Peyer's patch (tissue), 4 donors: ENCODE data around the gene PPP2R5B. TPM values are rescaled to one million over a fixed set of nuclear protein-coding genes. Genes with fewer than 3 reads are reported as not detected.
A peak's percentile ranks its signal among the peaks of the same experiment; 100 is the strongest.

ENCODE experiments used
- DNase-seq, 3 donors: peaks; one replicate each; pipeline ENCODE4 v3.0.0-alpha.2; 2017 to 2019
- H3K27ac ChIP-seq, 4 donors: fragments of 200-600 bp; sonication (generic); one replicate each; pipeline ENCODE4 v1.5.1; 2016 to 2019
- H3K27me3 ChIP-seq, 2 donors: fragments of 200-600 bp; sonication (generic); one replicate each; pipeline ENCODE4 v1.5.1; 2019
- H3K36me3 ChIP-seq, 3 donors: fragments of 200-600 bp; sonication (generic); one replicate each; pipeline ENCODE4 v1.5.1; 2016 to 2019
- H3K4me1 ChIP-seq, 4 donors: fragments of 200-600 bp; sonication (generic); one replicate each; pipeline ENCODE4 v1.5.1; 2016 to 2019
- H3K4me3 ChIP-seq, 4 donors: fragments of 200-600 bp; sonication (generic); 1 replicate in 3 of 4; 2 replicates in 1 of 4; pipeline ENCODE4 v1.5.1; 2016 to 2019; ENCODE audit warnings: mild to moderate bottlenecking in 1 of 4
- H3K9me3 ChIP-seq, 4 donors: fragments of 200-600 bp; sonication (generic); one replicate each; pipeline ENCODE4 v1.5.1; 2016 to 2019; ENCODE audit warnings: mild to moderate bottlenecking in 1 of 4
- CTCF ChIP-seq, 6 experiments: fragments of 450-650 bp in 4 of 6; fragments of 200-600 bp in 2 of 6; sonication (generic) in 1 of 6; IDR thresholded peaks; one replicate each; pipeline ENCODE4 v1.5.1; 2017 to 2019; ENCODE audit warnings: antibody characterized with exemption in 6 of 6, mild to moderate bottlenecking in 3 of 6, moderate library complexity in 1 of 6
- POLR2A ChIP-seq, 2 donors: fragments of 450-650 bp; IDR thresholded peaks; one replicate each; pipeline ENCODE4 v1.5.1; 2017; ENCODE audit warnings: antibody characterized with exemption in 2 of 2, mild to moderate bottlenecking in 2 of 2, moderate library complexity in 2 of 2
- total RNA-seq, 4 donors: library from RNA; depleted of rRNA; stranded (reverse); fragments of >200 nt; gene quantifications; one replicate each; pipeline ENCODE4 v1.1.0, GENCODE V29; 2016

The PPP2R5B gene
- total RNA-seq, 4 donors from 2014 or later: 20.0 to 46.2 (median 22.5) TPM

- Histone ChIP-seq H3K4me3 (no peak overlapping the region), H3K36me3 (peaks cover 0 to 54% (median 0%) of the 10 kb centered on the region in 3 donors), H3K9me3 (no peaks in the 10 kb centered on the region), H3K27ac (no peak overlapping the region), H3K27me3 (no peaks in the 10 kb centered on the region), H3K4me1 (no peaks in the 10 kb centered on the region)
- TF ChIP-seq CTCF (IDR thresholded peaks at IDR 0.05) (no peak), POLR2A (IDR thresholded peaks at IDR 0.05) (no peak)
- DNase-seq: no peak
Observed at GRCh38 chr11:64933213-64933934, 8.9 kb downstream of the PPP2R5B start.

- peaks cover 0 to 47% (median 0%) of the 10 kb centered on the region in 3 donors for H3K36me3 ChIP-seq
- no peaks in the 10 kb centered on the region for H3K27me3 ChIP-seq
- DNase-seq: no peak
- no peak overlapping the region for H3K4me3 ChIP-seq
- no peaks in the 10 kb centered on the region for H3K4me1 ChIP-seq
- H3K27ac ChIP-seq: no peak overlapping the region
- H3K9me3 ChIP-seq: no peaks in the 10 kb centered on the region
- TF ChIP-seq POLR2A (IDR thresholded peaks at IDR 0.05) (no peak), CTCF (IDR thresholded peaks at IDR 0.05) (no peak)
Observed at GRCh38 chr11:64933935-64934681, 9.6 kb downstream of the PPP2R5B start.

GRCh38 chr11:64934682-64935358 lies 10.3 kb downstream of the PPP2R5B start:
- Histone ChIP-seq H3K4me3 (no peak overlapping the region), H3K36me3 (peaks cover 0 to 40% (median 0%) of the 10 kb centered on the region in 3 donors), H3K27ac (no peak overlapping the region), H3K27me3 (no peaks in the 10 kb centered on the region), H3K9me3 (no peaks in the 10 kb centered on the region), H3K4me1 (no peaks in the 10 kb centered on the region)
- no peak for DNase-seq
- TF ChIP-seq POLR2A (IDR thresholded peaks at IDR 0.05) (no peak), CTCF (IDR thresholded peaks at IDR 0.05) (peak in 2 of 6 experiments; percentile 21 to 24)

GRCh38 chr11:64935359-64936081 lies 11.0 kb downstream of the PPP2R5B start, which contains the start of gene GPHA2:
Gene GPHA2, minus strand, starts transcription at chr11:64935893. Its CDS starts 433 bp downstream, at chr11:64935460.
- Histone ChIP-seq H3K27me3 (no peaks in the 10 kb centered on the region), H3K36me3 (peaks cover 0 to 33% (median 0%) of the 10 kb centered on the region in 3 donors), H3K4me1 (no peaks in the 10 kb centered on the region), H3K27ac (no peak within 1 kb of the TSS), H3K4me3 (no peak within 1 kb of the TSS), H3K9me3 (no peaks in the 10 kb centered on the region)
- DNase-seq: no peak
- TF ChIP-seq POLR2A (IDR thresholded peaks at IDR 0.05) (no peak), CTCF (IDR thresholded peaks at IDR 0.05) (no peak)

GRCh38 chr11:64936539-64936938 lies 12.1 kb downstream of the PPP2R5B start:
- Histone ChIP-seq H3K27me3 (no peaks in the 10 kb centered on the region), H3K27ac (no peak overlapping the region), H3K9me3 (no peaks in the 10 kb centered on the region), H3K36me3 (peaks cover 0 to 23% (median 0%) of the 10 kb centered on the region in 3 donors), H3K4me1 (no peaks in the 10 kb centered on the region), H3K4me3 (no peak overlapping the region)
- TF ChIP-seq CTCF (IDR thresholded peaks at IDR 0.05): no peak
- TF ChIP-seq POLR2A (IDR thresholded peaks at IDR 0.05): no peak
- DNase-seq: peak in 1 of 3 donors; percentile 24
